Esophagus squamous epithelium (tissue), 5 donors: Measurements from ENCODE around the gene SPIB. TPM values are rescaled to one million over a fixed set of nuclear protein-coding genes. Genes with fewer than 3 reads are reported as not detected.
"Not testable (repeated sequence)": the region's sequence is repeated elsewhere in the genome, so short reads cannot be mapped to it uniquely, and the experiment has no call there.

Source experiments
- DNase-seq: peaks from one replicate; lab custom pipeline; 2025; lab: John Stamatoyannopoulos, UW
- H3K27ac ChIP-seq, 4 donors: fragments of 200-600 bp; sonication (generic); one replicate each; pipeline ENCODE4 v1.5.1; 2016 to 2019; ENCODE audit warnings: mild to moderate bottlenecking in 1 of 4
- H3K27me3 ChIP-seq, 4 donors: fragments of 200-600 bp; sonication (generic); 1 replicate in 3 of 4; 2 replicates in 1 of 4; pipeline versions ENCODE4 v1.5.1 to v1.6.0; 2017 to 2021; ENCODE audit warnings: antibody characterized with exemption in 1 of 4
- H3K36me3 ChIP-seq, 3 donors: fragments of 200-600 bp; sonication (generic); one replicate each; pipeline ENCODE4 v1.5.1; 2016 to 2019
- H3K4me1 ChIP-seq, 3 donors: fragments of 200-600 bp; sonication (generic); one replicate each; pipeline ENCODE4 v1.5.1; 2017 to 2019
- H3K4me3 ChIP-seq, 4 donors: fragments of 200-600 bp; sonication (generic); 1 replicate in 3 of 4; 2 replicates in 1 of 4; pipeline ENCODE4 v1.5.1; 2016 to 2019; ENCODE audit warnings: mild to moderate bottlenecking in 2 of 4, moderate library complexity in 1 of 4
- H3K9me3 ChIP-seq, 3 donors: fragments of 200-600 bp; sonication (generic); one replicate each; pipeline ENCODE4 v1.5.1; 2016 to 2019
- POLR2A ChIP-seq, 4 donors: fragments of 450-650 bp; IDR thresholded peaks; one replicate each; pipeline ENCODE4 v1.6.1; 2017; ENCODE audit warnings: antibody characterized with exemption in 4 of 4, mild to moderate bottlenecking in 4 of 4, moderate library complexity in 3 of 4
- WGBS, 2 donors: methylation state at CpG; one replicate each; pipeline ENCODE4 v1.1.5; 2018; 5-methylcytosine and 5-hydroxymethylcytosine counted together
- intact Hi-C: fragments of 100-400 bp; cut with DNase I; formaldehyde crosslinking; loops from one replicate; pipeline ENCODE4 v1.15.0; 2022
- total RNA-seq, 4 donors: library from RNA; depleted of rRNA; stranded (reverse); fragments of >200 nt; gene quantifications; one replicate each; pipeline ENCODE4 v1.1.0, GENCODE V29; 2016
- TF ChIP-seq, protein P1 (sequence below), 6 experiments: fragments of 450-650 bp in 4 of 6; fragments of 200-600 bp in 2 of 6; sonication (generic) in 2 of 6; IDR thresholded peaks; one replicate each; pipeline ENCODE4 v1.5.1; 2016 to 2019; ENCODE audit warnings: antibody characterized with exemption in 6 of 6, mild to moderate bottlenecking in 4 of 6, moderate library complexity in 4 of 6
- donor health status: DM: yes; HTN: yes; CAD: no.

SPIB gene
- total RNA-seq, 4 donors from 2014 or later: 0.32 TPM; not detected in 3

DNA sequence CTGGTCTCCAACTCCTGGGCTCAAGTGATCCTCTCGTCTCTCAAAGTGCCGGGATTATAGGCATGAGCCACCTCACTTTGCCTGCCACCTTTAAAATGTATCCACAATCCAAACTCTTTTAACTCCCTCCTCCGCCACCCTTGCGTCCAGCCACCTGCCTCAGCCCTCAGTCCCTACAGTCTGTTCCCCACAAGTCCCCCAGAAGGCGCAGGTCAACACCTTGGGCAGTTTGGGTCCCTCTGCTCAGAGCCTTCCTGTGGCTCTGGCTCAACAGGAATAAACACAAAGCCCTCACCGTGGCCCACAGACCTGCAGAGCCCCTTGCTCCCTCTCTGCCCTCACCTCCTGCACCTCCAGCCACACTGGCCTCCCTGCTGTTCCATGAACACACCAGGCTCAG, 50.1 kb downstream of the SPIB start:
- Histone ChIP-seq H3K4me3 (no peak overlapping the region), H3K9me3 (no peaks in the 10 kb centered on the region), H3K27me3 (peaks cover 0 to 19% (median 0%) of the 10 kb centered on the region in 4 donors), H3K36me3 (no peaks in the 10 kb centered on the region), H3K27ac (no peak overlapping the region), H3K4me1 (peaks cover 0 to 7% (median 0%) of the 10 kb centered on the region in 3 donors)
- WGBS, 2 donors: 86 to 92% methylated on average over 5 to 6 of the region's 6 CpGs
- intact Hi-C loops: no loop called here
- TF ChIP-seq, protein P1, sequence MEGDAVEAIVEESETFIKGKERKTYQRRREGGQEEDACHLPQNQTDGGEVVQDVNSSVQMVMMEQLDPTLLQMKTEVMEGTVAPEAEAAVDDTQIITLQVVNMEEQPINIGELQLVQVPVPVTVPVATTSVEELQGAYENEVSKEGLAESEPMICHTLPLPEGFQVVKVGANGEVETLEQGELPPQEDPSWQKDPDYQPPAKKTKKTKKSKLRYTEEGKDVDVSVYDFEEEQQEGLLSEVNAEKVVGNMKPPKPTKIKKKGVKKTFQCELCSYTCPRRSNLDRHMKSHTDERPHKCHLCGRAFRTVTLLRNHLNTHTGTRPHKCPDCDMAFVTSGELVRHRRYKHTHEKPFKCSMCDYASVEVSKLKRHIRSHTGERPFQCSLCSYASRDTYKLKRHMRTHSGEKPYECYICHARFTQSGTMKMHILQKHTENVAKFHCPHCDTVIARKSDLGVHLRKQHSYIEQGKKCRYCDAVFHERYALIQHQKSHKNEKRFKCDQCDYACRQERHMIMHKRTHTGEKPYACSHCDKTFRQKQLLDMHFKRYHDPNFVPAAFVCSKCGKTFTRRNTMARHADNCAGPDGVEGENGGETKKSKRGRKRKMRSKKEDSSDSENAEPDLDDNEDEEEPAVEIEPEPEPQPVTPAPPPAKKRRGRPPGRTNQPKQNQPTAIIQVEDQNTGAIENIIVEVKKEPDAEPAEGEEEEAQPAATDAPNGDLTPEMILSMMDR (IDR thresholded peaks at IDR 0.05): no peak
- TF ChIP-seq POLR2A (IDR thresholded peaks at IDR 0.05): no peak
- no peak for DNase-seq

DNA sequence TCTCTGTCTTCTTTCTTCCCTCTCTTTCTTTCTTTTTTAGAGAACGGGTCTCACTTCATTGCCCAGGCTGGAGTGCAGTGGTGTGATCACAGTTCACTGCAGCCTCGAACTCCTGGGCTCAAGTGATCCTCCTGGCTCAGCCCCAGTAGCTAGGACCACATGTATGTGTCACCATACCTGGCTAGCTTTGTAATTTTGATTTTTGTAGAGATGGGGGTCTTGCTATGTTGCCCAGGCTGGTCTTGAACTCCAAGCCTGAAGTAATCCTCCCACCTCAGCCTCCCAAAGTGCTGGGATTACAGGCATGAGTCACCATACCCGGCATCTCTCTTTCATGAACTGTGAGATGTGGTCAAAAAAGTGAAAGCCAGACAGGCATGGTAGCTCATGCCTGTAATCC, 54.6 kb downstream of the SPIB start:
- H3K27ac ChIP-seq, DNase-seq, H3K9me3 ChIP-seq, H3K4me3 ChIP-seq, H3K36me3 ChIP-seq, H3K27me3 ChIP-seq, intact Hi-C loops: not testable (repeated sequence)
- peaks cover 9 to 25% (median 10%) of the 10 kb centered on the region in 3 donors for H3K4me1 ChIP-seq
- 40 to 51% methylated on average over 3 of the region's 3 CpGs for WGBS, 2 donors

DNA sequence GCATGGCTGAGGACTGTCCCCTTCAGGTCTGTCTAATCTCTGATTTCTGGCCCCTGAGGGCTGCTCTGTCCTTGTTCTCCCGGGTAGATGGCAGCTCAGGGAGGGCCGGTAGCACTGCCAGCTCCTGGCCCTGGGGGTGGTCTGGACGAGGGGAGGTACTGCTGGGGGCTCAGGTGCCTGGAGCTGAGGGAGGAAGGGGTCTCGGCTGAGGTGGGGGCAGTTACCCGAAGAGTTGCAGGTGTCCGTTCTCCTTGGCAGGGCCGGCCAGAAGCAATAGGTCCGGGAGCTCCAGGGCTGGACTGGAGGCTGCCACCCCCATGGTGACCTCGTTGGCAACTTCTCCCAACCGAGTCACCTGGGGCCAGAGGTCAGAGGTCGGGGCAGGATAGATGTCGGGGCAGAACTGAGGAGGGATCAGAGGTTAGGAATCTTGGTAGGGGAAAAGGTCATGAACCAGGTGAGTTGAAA, 56.4 kb downstream of the SPIB start:
- TF ChIP-seq, protein P1 (IDR thresholded peaks at IDR 0.05): no peak
- no peak for TF ChIP-seq POLR2A (IDR thresholded peaks at IDR 0.05)
- intact Hi-C loops: no loop called here
- Histone ChIP-seq H3K4me3 (no peak overlapping the region), H3K4me1 (peaks cover 9 to 29% (median 10%) of the 10 kb centered on the region in 3 donors), H3K27me3 (no peaks in the 10 kb centered on the region), H3K36me3 (peaks cover 0 to 25% (median 0%) of the 10 kb centered on the region in 3 donors), H3K9me3 (no peaks in the 10 kb centered on the region), H3K27ac (no peak overlapping the region)
- no peak for DNase-seq
- WGBS, 2 donors: 80 to 88% methylated on average over 6 to 7 of the region's 12 CpGs

DNA sequence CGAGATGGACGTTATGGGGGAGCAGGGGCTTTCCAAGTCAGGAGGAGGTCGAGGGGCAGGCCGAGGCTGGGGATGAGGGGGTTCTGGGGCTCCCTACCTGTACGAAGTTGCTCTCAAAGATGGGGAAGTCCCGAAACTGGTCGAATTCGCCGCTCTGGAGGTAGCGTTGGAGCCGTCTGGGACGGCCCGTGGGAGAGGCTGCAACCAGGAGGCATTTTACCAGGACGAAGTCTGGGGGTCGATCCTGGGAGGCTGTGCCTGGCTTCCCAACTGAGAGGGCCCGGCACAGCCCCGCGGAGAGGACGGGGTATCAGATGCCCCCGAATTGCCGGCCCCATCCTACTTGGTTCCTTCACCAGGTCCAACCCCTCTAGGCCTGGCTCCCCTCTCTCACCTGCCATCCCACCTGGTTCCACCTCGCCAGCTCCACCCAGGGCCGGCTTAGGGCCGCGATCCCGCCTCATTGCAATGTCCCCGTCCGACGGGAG, 57.0 kb downstream of the SPIB start:
- Histone ChIP-seq H3K36me3 (peaks cover 0 to 32% (median 6%) of the 10 kb centered on the region in 3 donors), H3K27ac (peak overlapping the region in 3 of 4 donors; percentile 49 to 89 (median 83)), H3K4me3 (peak overlapping the region in 3 of 4 donors; percentile 79 to 92 (median 84)), H3K9me3 (no peaks in the 10 kb centered on the region), H3K27me3 (no peaks in the 10 kb centered on the region), H3K4me1 (peaks cover 9 to 29% (median 10%) of the 10 kb centered on the region in 3 donors)
- no peak for DNase-seq
- no peak for TF ChIP-seq POLR2A (IDR thresholded peaks at IDR 0.05)
- TF ChIP-seq, protein P1 (IDR thresholded peaks at IDR 0.05): no peak
- WGBS, 2 donors: 86 to 87% methylated on average over 18 to 19 of the region's 29 CpGs
- intact Hi-C loops: no loop called here

DNA sequence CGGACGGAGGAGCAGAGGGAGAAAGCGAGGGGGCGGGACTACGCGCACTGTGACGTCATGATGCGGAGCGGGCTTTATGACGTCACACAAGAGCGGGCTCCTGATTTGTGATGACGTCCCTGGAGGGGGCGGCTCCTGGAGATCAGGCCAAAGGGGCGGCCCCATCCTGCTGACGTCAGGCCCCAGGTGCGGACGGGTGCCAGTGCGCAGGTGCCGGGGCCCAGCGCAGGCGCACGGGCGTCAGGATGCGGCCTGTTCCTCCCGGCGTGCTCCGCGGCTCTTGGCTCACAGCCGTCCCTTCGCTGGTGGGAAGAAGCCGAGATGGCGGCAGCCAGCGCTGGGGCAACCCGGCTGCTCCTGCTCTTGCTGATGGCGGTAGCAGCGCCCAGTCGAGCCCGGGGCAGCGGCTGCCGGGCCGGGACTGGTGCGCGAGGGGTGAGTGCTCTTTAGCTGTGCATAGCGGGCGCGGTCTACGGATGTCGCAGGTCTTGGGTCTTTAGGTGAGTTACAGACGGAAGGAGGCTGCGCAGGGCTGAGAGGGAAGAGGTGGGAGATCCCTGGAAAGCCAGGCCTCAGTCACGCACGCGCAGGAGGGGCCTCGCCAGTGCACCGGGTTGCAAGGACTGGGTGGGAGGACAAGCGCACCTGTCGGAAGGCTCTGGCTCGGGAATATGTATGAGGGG, 57.6 kb downstream of the SPIB start, which contains the start of the genes EMC10 and GARIN5A:
EMC10 (plus strand) TSS at position 284 of the 683 bp plus-strand sequence; CDS start at position 322, 38 bp downstream.
GARIN5A (minus strand) TSS at position 625 of the 683 bp plus-strand sequence; CDS start at position 165, 460 bp downstream.
- intact Hi-C loops: no loop called here
- Histone ChIP-seq H3K4me1 (peaks cover 9 to 29% (median 10%) of the 10 kb centered on the region in 3 donors), H3K27me3 (no peaks in the 10 kb centered on the region), H3K9me3 (no peaks in the 10 kb centered on the region), H3K4me3 (peak within 1 kb of the TSS; percentile 79 to 92 (median 84)), H3K36me3 (peaks cover 0 to 38% (median 8%) of the 10 kb centered on the region in 3 donors), H3K27ac (peak within 1 kb of the TSS; percentile 81 to 89 (median 82))
- TF ChIP-seq, protein P1 (IDR thresholded peaks at IDR 0.05): peak in 2 of 6 experiments; percentile 28 to 42
- TF ChIP-seq POLR2A (IDR thresholded peaks at IDR 0.05): peak in 3 of 4 donors; percentile 52 to 71 (median 53)
- WGBS, 2 donors: 1 to 2% methylated on average over 21 to 22 of the region's 58 CpGs
- peak; percentile 63 for DNase-seq
